Upper lobe of left lung (tissue), 6 donors: ENCODE data around the gene XPNPEP1. TPM values are rescaled to one million over a fixed set of nuclear protein-coding genes. Genes with fewer than 3 reads are reported as not detected.

Experiments
- ATAC-seq, 2 donors: fragments of 200-7000 bp; cut with Tn5 transposase; one replicate each; pipeline ENCODE4 v1.9.1; 2022; ENCODE audit warnings: mild to moderate bottlenecking in 2 of 2, moderate library complexity in 2 of 2; ENCODE audit not compliant: low FRiP score in 2 of 2
- DNase-seq, 2 donors: peaks; one replicate each; pipeline ENCODE4 v3.0.0-alpha.2; 2019 to 2020
- H3K27ac ChIP-seq, 4 donors: fragments of 200-600 bp; sonication (generic); one replicate each; pipeline ENCODE4 v1.5.1; 2016 to 2019
- H3K27me3 ChIP-seq, 4 donors: fragments of 200-600 bp; sonication (generic); one replicate each; pipeline ENCODE4 v1.5.1; 2017 to 2019
- H3K36me3 ChIP-seq, 4 donors: fragments of 200-600 bp; sonication (generic); one replicate each; pipeline ENCODE4 v1.5.1; 2016 to 2019
- H3K4me1 ChIP-seq, 4 donors: fragments of 200-600 bp; sonication (generic); one replicate each; pipeline ENCODE4 v1.5.1; 2018 to 2019
- H3K4me3 ChIP-seq, 4 donors: fragments of 200-600 bp; sonication (generic); one replicate each; pipeline ENCODE4 v1.5.1; 2017 to 2019; ENCODE audit warnings: mild to moderate bottlenecking in 2 of 4, moderate library complexity in 1 of 4
- H3K9me3 ChIP-seq, 4 donors: fragments of 200-600 bp; sonication (generic); one replicate each; pipeline ENCODE4 v1.5.1; 2018 to 2019
- CTCF ChIP-seq, 6 experiments: fragments of 450-650 bp in 4 of 6; fragments of 200-600 bp in 2 of 6; sonication (generic) in 2 of 6; IDR thresholded peaks; one replicate each; pipeline ENCODE4 v1.5.1; 2016 to 2019; ENCODE audit warnings: antibody characterized with exemption in 6 of 6
- EP300 ChIP-seq, 4 donors: sonication (generic); formaldehyde crosslinking; IDR thresholded peaks; one replicate each; pipeline ENCODE4 v1.5.1; 2017; ENCODE audit warnings: antibody characterized with exemption in 4 of 4, control low read depth in 2 of 4
- POLR2A ChIP-seq, 4 donors: fragments of 450-650 bp; IDR thresholded peaks; one replicate each; pipeline ENCODE4 v1.5.1; 2016 to 2017; ENCODE audit warnings: antibody characterized with exemption in 4 of 4, mild to moderate bottlenecking in 2 of 4
- POLR2AphosphoS5 ChIP-seq, 2 donors: sonication (generic); formaldehyde crosslinking; IDR thresholded peaks; one replicate each; pipeline ENCODE4 v1.5.1; 2017; ENCODE audit warnings: antibody characterized with exemption in 2 of 2
- WGBS, 2 donors: methylation state at CpG; one replicate each; pipeline ENCODE4 v1.1.5; 2017 to 2018; 5-methylcytosine and 5-hydroxymethylcytosine counted together
- total RNA-seq, 6 donors: library from RNA; depleted of rRNA in 4 of 6; stranded (reverse); fragments of >200 nt in 4 of 6; gene quantifications; one replicate each; pipeline versions ENCODE4 v1.1.0 to v1.2.1, GENCODE V29; 2016 to 2021
- donor health status: DM: no; HTN: no; CAD: no; lungs with moderate emphysema.
- donor health status: DM: no; HTN: yes; CAD: no; lungs with severe emphysema.

XPNPEP1 gene
- total RNA-seq, 6 donors from 2014 or later = 40.6 to 132 (median 57.8) TPM

GRCh38 chr10:109887243-109887642, 36.1 kb downstream of the XPNPEP1 start:
- Histone ChIP-seq H3K36me3 (peaks cover 14 to 68% (median 39%) of the 10 kb centered on the region in 4 donors), H3K27me3 (no peaks in the 10 kb centered on the region), H3K27ac (no peak overlapping the region), H3K4me3 (no peak overlapping the region), H3K9me3 (no peaks in the 10 kb centered on the region), H3K4me1 (peaks cover 0 to 12% (median 8%) of the 10 kb centered on the region in 4 donors)
- DNase-seq = no peak
- 77 to 87% methylated on average over 5 of the region's 5 CpGs for WGBS, 2 donors
- no peak for ATAC-seq
- no peak for TF ChIP-seq POLR2AphosphoS5 (IDR thresholded peaks at IDR 0.05)
- no peak for TF ChIP-seq POLR2A (IDR thresholded peaks at IDR 0.05)
- no peak for TF ChIP-seq EP300 (IDR thresholded peaks at IDR 0.05)
- no peak for TF ChIP-seq CTCF (IDR thresholded peaks at IDR 0.05)

GRCh38 chr10:109886781-109887140, 36.5 kb downstream of the XPNPEP1 start:
- no peak overlapping the region for H3K4me3 ChIP-seq
- TF ChIP-seq CTCF (IDR thresholded peaks at IDR 0.05) = no peak
- no peak for TF ChIP-seq POLR2A (IDR thresholded peaks at IDR 0.05)
- TF ChIP-seq EP300 (IDR thresholded peaks at IDR 0.05) = no peak
- TF ChIP-seq POLR2AphosphoS5 (IDR thresholded peaks at IDR 0.05) = no peak
- no peak overlapping the region for H3K27ac ChIP-seq
- DNase-seq = no peak
- H3K4me1 ChIP-seq = peaks cover 0 to 9% (median 8%) of the 10 kb centered on the region in 4 donors
- H3K36me3 ChIP-seq = peaks cover 16 to 70% (median 42%) of the 10 kb centered on the region in 4 donors
- 72% methylated on average over 2 of the region's 2 CpGs; no CpG with 5 or more reads in 1 of the 2 donors for WGBS, 2 donors
- no peaks in the 10 kb centered on the region for H3K27me3 ChIP-seq
- no peak for ATAC-seq
- H3K9me3 ChIP-seq = no peaks in the 10 kb centered on the region

- WGBS, 2 donors = 72 to 76% methylated on average over 9 to 10 of the region's 10 CpGs
- no peaks in the 10 kb centered on the region for H3K9me3 ChIP-seq
- no peaks in the 10 kb centered on the region for H3K27me3 ChIP-seq
- peaks cover 0 to 9% (median 8%) of the 10 kb centered on the region in 4 donors for H3K4me1 ChIP-seq
- ATAC-seq (no peak), DNase-seq (no peak)
- no peak for TF ChIP-seq CTCF (IDR thresholded peaks at IDR 0.05)
- TF ChIP-seq POLR2AphosphoS5 (IDR thresholded peaks at IDR 0.05) = no peak
- TF ChIP-seq EP300 (IDR thresholded peaks at IDR 0.05) = no peak
- no peak for TF ChIP-seq POLR2A (IDR thresholded peaks at IDR 0.05)
- peaks cover 19 to 70% (median 41%) of the 10 kb centered on the region in 4 donors for H3K36me3 ChIP-seq
- no peak overlapping the region for H3K27ac ChIP-seq
- H3K4me3 ChIP-seq = no peak overlapping the region
These were observed 37.1 kb downstream of the XPNPEP1 start for GRCh38 chr10:109886037-109886780.

- Histone ChIP-seq H3K4me3 (no peak overlapping the region), H3K27ac (peak overlapping the region in 2 of 4 donors; percentile 21 to 47), H3K4me1 (peaks cover 0 to 9% (median 8%) of the 10 kb centered on the region in 4 donors), H3K36me3 (peaks cover 13 to 83% (median 47%) of the 10 kb centered on the region in 4 donors), H3K9me3 (no peaks in the 10 kb centered on the region), H3K27me3 (no peaks in the 10 kb centered on the region)
- WGBS, 2 donors = 25 to 29% methylated on average over 16 to 17 of the region's 17 CpGs
- ATAC-seq = peak; percentile 88 to 95
- TF ChIP-seq CTCF (IDR thresholded peaks at IDR 0.05) (peak; percentile 84 to 93 (median 90)), EP300 (IDR thresholded peaks at IDR 0.05) (no peak)
- DNase-seq = peak in 1 of 2 donors; percentile 78
These were observed 39.2 kb downstream of the XPNPEP1 start for GRCh38 chr10:109883859-109884771.
